Measurements from ENCODE around the gene TTPAL. TPM values are rescaled to one million over a fixed set of nuclear protein-coding genes. Genes with fewer than 3 reads are reported as not detected.

TTPAL gene
- total RNA-seq, 1 experiment from 2014 or later: 10.3 TPM

- TF ChIP-seq PRDM15 (CRISPR knock-in tag; IDR thresholded peaks at IDR 0.05): no peak
Measured at GRCh38 chr20:44455126-44455525, 20.5 kb upstream of the TTPAL start (continued).

- CTCF ChIA-PET: interaction anchor here (0.8 to 1.6 kb wide), 2 partner anchors 69 to 72 kb away, joined by 3 to 5 read pairs; no protein-coding TSS in a partner anchor
- H3K4me1 Mint-ChIP-seq: peaks cover 7% of the 10 kb centered on the region
Measured at GRCh38 chr20:44456611-44457010, 19.1 kb upstream of the TTPAL start.

GRCh38 chr20:44457016-44457415 is 18.7 kb upstream of the TTPAL start:
- H3K27ac Mint-ChIP-seq: no peak overlapping the region
- H3K4me1 Mint-ChIP-seq: peaks cover 10% of the 10 kb centered on the region
- H3K36me3 Mint-ChIP-seq: no peaks in the 10 kb centered on the region
- no peak overlapping the region for H3K4me3 Mint-ChIP-seq
- no peaks in the 10 kb centered on the region for H3K27me3 Mint-ChIP-seq (ENCODE audit: low read depth)
- no peaks in the 10 kb centered on the region for H3K9me3 Mint-ChIP-seq
- ChIA-PET POLR2A (no interaction called here), CTCF (interaction anchor here (1.6 kb wide), 1 partner anchor 73 kb away, joined by 5 read pairs; no protein-coding TSS in a partner anchor)
- ATAC-seq: 0 out of 2 replicates have a peak, but pooled peaks have one; percentile 18
- no peak for DNase-seq (ENCODE audit: low spot score)
- TF ChIP-seq SMAD4 (CRISPR knock-in tag; IDR thresholded peaks at IDR 0.05) (no peak), ZBTB43 (CRISPR knock-in tag; IDR thresholded peaks at IDR 0.05) (no peak), ARID4B (CRISPR knock-in tag; IDR thresholded peaks at IDR 0.05; ENCODE audit: borderline replicate concordance) (no peak), TEAD4 (CRISPR knock-in tag; IDR thresholded peaks at IDR 0.05) (no peak), CREM (CRISPR knock-in tag; IDR thresholded peaks at IDR 0.05) (no peak), FOXP4 (CRISPR knock-in tag; IDR thresholded peaks at IDR 0.05) (no peak), CBFB (CRISPR knock-in tag; IDR thresholded peaks at IDR 0.05; ENCODE audit: low read depth) (no peak), USF1 (CRISPR knock-in tag; IDR thresholded peaks at IDR 0.05) (no peak), E2F5 (CRISPR knock-in tag; IDR thresholded peaks at IDR 0.05) (no peak), ZNF219 (CRISPR knock-in tag; IDR thresholded peaks at IDR 0.05; ENCODE audit: borderline replicate concordance) (no peak), ZNF281 (CRISPR knock-in tag; IDR thresholded peaks at IDR 0.05) (no peak), MXD4 (CRISPR knock-in tag; IDR thresholded peaks at IDR 0.05; ENCODE audit: borderline replicate concordance) (no peak), ZNF317 (CRISPR knock-in tag; IDR thresholded peaks at IDR 0.05; ENCODE audit: borderline replicate concordance, low read depth) (no peak)

More at GRCh38 chr20:44456611-44457010, 19.1 kb upstream of the TTPAL start:
- Mint-ChIP-seq H3K36me3 (no peaks in the 10 kb centered on the region), H3K27ac (no peak overlapping the region), H3K4me3 (no peak overlapping the region), H3K27me3 (ENCODE audit: low read depth) (no peaks in the 10 kb centered on the region), H3K9me3 (no peaks in the 10 kb centered on the region)
- no peak for TF ChIP-seq SP1 (CRISPR knock-in tag; conservative IDR thresholded peaks at IDR 0.05)
- DNase-seq (ENCODE audit: low spot score) (no peak), ATAC-seq (no peak)
- POLR2A ChIA-PET: no interaction called here
